Thyroid gland (tissue), 4 donors: Measurements from ENCODE around the gene AQP12B. TPM values are rescaled to one million over a fixed set of nuclear protein-coding genes. Genes with fewer than 3 reads are reported as not detected.
"Not testable (repeated sequence)": the region's sequence is repeated elsewhere in the genome, so short reads cannot be mapped to it uniquely, and the experiment has no call there.

ENCODE experiments used
- DNase-seq, 2 donors: peaks; one replicate each; pipeline ENCODE4 v3.0.0-alpha.2; 2019
- H3K27ac ChIP-seq, 3 donors: fragments of 200-600 bp; sonication (generic); 1 replicate in 2 of 3; 2 replicates in 1 of 3; pipeline ENCODE4 v1.5.1; 2016 to 2019; ENCODE audit warnings: mild to moderate bottlenecking in 1 of 3, moderate library complexity in 1 of 3
- H3K27me3 ChIP-seq: fragments of 200-600 bp; sonication (generic); one replicate; pipeline ENCODE4 v1.5.1; 2019
- H3K36me3 ChIP-seq, 2 donors: fragments of 200-600 bp; sonication (generic); one replicate each; pipeline ENCODE4 v1.5.1; 2016 to 2019
- H3K4me1 ChIP-seq, 2 donors: fragments of 200-600 bp; sonication (generic); one replicate each; pipeline ENCODE4 v1.5.1; 2017 to 2019
- H3K4me3 ChIP-seq, 3 donors: fragments of 200-600 bp; sonication (generic); replicated peaks in 1 of 3; 1 replicate in 2 of 3; 2 replicates in 1 of 3; pipeline ENCODE4 v1.5.1; 2016; ENCODE audit warnings: mild to moderate bottlenecking in 1 of 3
- H3K9me3 ChIP-seq: fragments of 200-600 bp; sonication (generic); one replicate; pipeline ENCODE4 v1.5.1; 2017
- CTCF ChIP-seq, 6 experiments: fragments of 200-600 bp in 3 of 6; fragments of 450-650 bp in 3 of 6; sonication (generic) in 3 of 6; IDR thresholded peaks; one replicate each; pipeline ENCODE4 v1.5.1; 2016 to 2019; ENCODE audit warnings: antibody characterized with exemption in 6 of 6, mild to moderate bottlenecking in 2 of 6, inconsistent platforms in 1 of 6, moderate library complexity in 1 of 6
- POLR2A ChIP-seq, 2 donors: fragments of 450-650 bp; IDR thresholded peaks; one replicate each; pipeline ENCODE4 v1.6.1; 2017; ENCODE audit warnings: antibody characterized with exemption in 2 of 2, mild to moderate bottlenecking in 2 of 2, moderate library complexity in 1 of 2
- WGBS, 2 donors: methylation state at CpG; one replicate each; pipeline ENCODE4 v1.1.5; 2017; 5-methylcytosine and 5-hydroxymethylcytosine counted together
- intact Hi-C: fragments of 100-400 bp; cut with DNase I; formaldehyde crosslinking; loops from one replicate; pipeline ENCODE4 v1.15.1; 2023
- total RNA-seq, 4 donors: library from RNA; depleted of rRNA; stranded (reverse); fragments of >200 nt; gene quantifications; one replicate each; pipeline ENCODE4 v1.2.3, GENCODE V29; 2016

The AQP12B gene
- total RNA-seq: under 1 TPM in 1 of 4 donors, not detected in 3; 0.13 TPM

DNA sequence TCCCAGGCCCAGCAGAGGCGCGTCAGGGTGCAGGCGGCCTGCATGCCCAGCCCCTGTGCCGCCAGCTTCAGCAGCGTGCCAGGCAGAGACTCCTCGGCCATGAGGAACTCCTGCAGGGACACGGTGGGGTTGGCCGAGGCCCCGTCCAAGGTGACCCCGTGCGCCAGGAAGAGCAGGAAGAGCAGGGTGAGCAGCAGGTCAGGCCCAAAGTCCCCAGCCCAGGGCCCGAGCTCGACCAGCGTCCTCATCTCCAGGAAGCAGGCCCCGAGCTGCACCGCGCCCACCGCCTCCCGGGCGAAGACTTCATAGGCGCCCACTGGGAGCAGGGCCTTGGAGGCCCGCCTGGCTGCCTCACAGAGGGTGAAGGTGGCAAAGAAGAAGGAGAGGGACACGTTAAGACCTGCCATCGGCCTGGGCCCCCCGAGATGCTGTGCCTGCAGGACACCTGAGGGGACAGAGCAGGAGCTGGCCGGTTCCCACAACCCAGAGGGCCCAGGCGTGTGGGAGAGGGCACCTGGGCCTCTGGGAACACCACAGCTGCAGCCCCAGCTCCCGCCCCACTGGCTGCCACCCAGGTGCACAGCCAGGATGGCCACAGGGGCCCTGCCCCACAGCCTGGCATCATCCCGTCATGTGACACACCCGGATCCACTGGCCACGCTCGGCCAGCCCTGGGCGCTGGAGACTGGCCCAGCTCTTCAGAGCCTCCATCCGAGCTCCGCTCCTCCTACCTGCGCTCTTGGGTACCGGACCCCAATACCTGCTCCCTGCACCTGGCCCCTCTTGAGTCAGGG lies at the start of gene AQP12B:
Gene AQP12B, minus strand, starts transcription at position 455 of the 794 bp plus-strand sequence. Its CDS starts 48 bp downstream, at position 407.
- intact Hi-C loops, H3K27me3 ChIP-seq, H3K27ac ChIP-seq, H3K36me3 ChIP-seq, H3K4me3 ChIP-seq, DNase-seq, H3K9me3 ChIP-seq: not testable (repeated sequence)
- WGBS, 2 donors: 84 to 92% methylated on average over 14 to 19 of the region's 37 CpGs
- peaks cover 8 to 15% of the 10 kb centered on the region in 2 donors for H3K4me1 ChIP-seq

DNA sequence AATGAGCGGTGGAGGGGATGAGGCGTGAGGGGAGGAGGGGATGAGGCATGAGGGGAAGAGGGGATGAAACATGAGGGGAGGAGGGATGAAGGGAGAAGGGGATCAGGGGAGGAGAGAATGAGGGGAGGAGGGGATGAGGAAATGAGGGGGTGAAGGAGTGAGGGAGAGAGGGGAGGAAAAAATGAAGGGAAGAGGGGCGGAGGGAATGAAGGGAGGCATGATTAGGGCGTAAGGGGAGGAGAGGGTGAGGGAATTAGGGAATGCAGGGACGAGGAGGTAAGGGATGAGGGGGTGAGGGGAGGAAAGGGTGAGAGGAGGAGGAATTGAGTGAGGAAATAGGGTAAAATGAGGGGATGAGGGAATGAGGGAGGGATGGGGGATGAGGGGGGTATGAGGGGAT lies 49.5 kb upstream of the AQP12B start:
- H3K27ac ChIP-seq: no peak overlapping the region
- intact Hi-C loops: no loop called here
- DNase-seq: no peak
- no peak for TF ChIP-seq CTCF (IDR thresholded peaks at IDR 0.05)
- no peak for TF ChIP-seq POLR2A (IDR thresholded peaks at IDR 0.05)
- H3K4me3 ChIP-seq: no peak overlapping the region
- H3K27me3 ChIP-seq: no peaks in the 10 kb centered on the region
- no peaks in the 10 kb centered on the region for H3K36me3 ChIP-seq
- 85 to 86% methylated on average over 5 of the region's 5 CpGs for WGBS, 2 donors
- no peaks in the 10 kb centered on the region for H3K4me1 ChIP-seq
- no peaks in the 10 kb centered on the region for H3K9me3 ChIP-seq

DNA sequence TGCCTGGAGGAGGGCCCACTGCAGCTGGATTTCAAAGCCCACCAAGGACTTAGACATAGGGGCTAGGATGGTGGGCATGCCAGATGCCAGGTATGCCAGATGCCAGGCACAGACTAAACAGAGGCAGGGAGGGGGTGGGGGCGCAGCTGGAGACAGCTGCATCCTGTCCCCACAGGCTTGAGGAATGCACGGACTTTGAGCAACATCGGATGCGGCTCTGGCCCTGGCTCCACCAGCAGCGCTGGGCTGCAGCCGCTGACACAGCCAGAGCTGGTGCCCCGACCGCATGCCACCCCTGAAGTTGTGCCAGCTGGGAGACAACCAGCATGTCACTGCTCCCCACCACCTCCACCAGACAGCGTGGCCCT lies 48.5 kb upstream of the AQP12B start:
- intact Hi-C loops: no loop called here
- H3K27me3 ChIP-seq: no peaks in the 10 kb centered on the region
- H3K4me1 ChIP-seq: no peaks in the 10 kb centered on the region
- no peaks in the 10 kb centered on the region for H3K36me3 ChIP-seq
- DNase-seq: no peak
- H3K4me3 ChIP-seq: no peak overlapping the region
- TF ChIP-seq POLR2A (IDR thresholded peaks at IDR 0.05) (no peak), CTCF (IDR thresholded peaks at IDR 0.05) (no peak)
- WGBS, 2 donors: 45 to 67% methylated on average over 4 to 7 of the region's 9 CpGs
- no peaks in the 10 kb centered on the region for H3K9me3 ChIP-seq
- no peak overlapping the region for H3K27ac ChIP-seq

- no peaks in the 10 kb centered on the region for H3K36me3 ChIP-seq
- H3K4me1 ChIP-seq: no peaks in the 10 kb centered on the region
- no peak overlapping the region for H3K4me3 ChIP-seq
- no peak overlapping the region for H3K27ac ChIP-seq
- WGBS, 2 donors: 80 to 88% methylated on average over 4 to 10 of the region's 10 CpGs
- intact Hi-C loops: no loop called here
- TF ChIP-seq CTCF (IDR thresholded peaks at IDR 0.05) (no peak), POLR2A (IDR thresholded peaks at IDR 0.05) (no peak)
- DNase-seq: no peak
- no peaks in the 10 kb centered on the region for H3K9me3 ChIP-seq
- H3K27me3 ChIP-seq: no peaks in the 10 kb centered on the region
These were observed 48.0 kb upstream of the AQP12B start for GRCh38 chr2:240730501-240731177.

DNA sequence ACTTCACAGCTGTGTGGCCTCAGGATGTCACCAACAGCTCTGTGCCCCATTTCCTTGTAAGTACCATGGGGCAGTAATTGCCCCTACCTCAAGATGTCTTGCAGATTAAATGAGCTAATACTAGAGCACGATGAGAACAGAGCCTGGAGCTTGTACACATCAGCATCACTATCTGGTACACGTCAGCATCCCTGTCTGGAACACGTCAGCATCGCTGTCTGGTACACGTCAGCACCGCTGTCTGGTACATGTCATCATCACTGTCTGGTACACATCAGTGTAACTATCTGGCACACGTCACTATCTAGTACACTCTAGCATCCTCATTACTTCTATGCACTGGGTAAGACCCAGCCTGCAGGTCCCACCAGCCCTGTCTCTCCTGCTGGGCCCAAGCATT lies 46.1 kb upstream of the AQP12B start:
- Histone ChIP-seq H3K4me1 (no peaks in the 10 kb centered on the region), H3K9me3 (no peaks in the 10 kb centered on the region)
- TF ChIP-seq POLR2A (IDR thresholded peaks at IDR 0.05): no peak
- no peak for TF ChIP-seq CTCF (IDR thresholded peaks at IDR 0.05)

More for the DNA sequence above, 46.1 kb upstream of the AQP12B start:
- H3K27me3 ChIP-seq: no peaks in the 10 kb centered on the region
- no peaks in the 10 kb centered on the region for H3K36me3 ChIP-seq
- intact Hi-C loops: no loop called here
- 65 to 87% methylated on average over 7 of the region's 7 CpGs for WGBS, 2 donors
- H3K27ac ChIP-seq: no peak overlapping the region
- H3K4me3 ChIP-seq: no peak overlapping the region
- no peak for DNase-seq
